ENCODE results near the gene PEX19. TPM values are rescaled to one million over a fixed set of nuclear protein-coding genes. Genes with fewer than 3 reads are reported as not detected.

PEX19 gene
- total and polyA plus RNA-seq, 2 experiments from 2014 or later, result 82.5 to 172 TPM

- H3K27me3 ChIP-seq, result no peaks in the 10 kb centered on the region
- H3K9me3 ChIP-seq (ENCODE audit: low read depth), result no peaks in the 10 kb centered on the region
- H3K4me1 ChIP-seq (ENCODE audit: low read depth), result no peaks in the 10 kb centered on the region
- no peak for TF ChIP-seq CTCF (IDR thresholded peaks at IDR 0.05; ENCODE audit: low read depth, low read length)
- no peak overlapping the region for H3K4me3 ChIP-seq
- DNase-seq (ENCODE audit: low read depth in 1 of 2, low spot score in 1 of 2), result no peak
- peaks cover 37% of the 10 kb centered on the region for H3K36me3 ChIP-seq
- H3K27ac ChIP-seq, result no peak overlapping the region
These were observed 7.6 kb downstream of the PEX19 start for GRCh38 chr1:160277330-160277729.

- Histone ChIP-seq H3K27me3 (no peaks in the 10 kb centered on the region), H3K27ac (no peak overlapping the region), H3K9me3 (ENCODE audit: low read depth) (no peaks in the 10 kb centered on the region), H3K4me1 (ENCODE audit: low read depth) (no peaks in the 10 kb centered on the region), H3K36me3 (no peaks in the 10 kb centered on the region), H3K4me3 (no peak overlapping the region)
- DNase-seq (ENCODE audit: low read depth in 1 of 2, low spot score in 1 of 2), result no peak
- no peak for TF ChIP-seq CTCF (IDR thresholded peaks at IDR 0.05; ENCODE audit: low read depth, low read length)
These were observed 13.9 kb downstream of the PEX19 start for GRCh38 chr1:160271025-160271424.

- H3K4me1 ChIP-seq (ENCODE audit: low read depth), result no peaks in the 10 kb centered on the region
- DNase-seq (ENCODE audit: low read depth in 1 of 2, low spot score in 1 of 2), result no peak
- H3K27me3 ChIP-seq, result no peaks in the 10 kb centered on the region
- H3K4me3 ChIP-seq, result no peak overlapping the region
- no peak for TF ChIP-seq CTCF (IDR thresholded peaks at IDR 0.05; ENCODE audit: low read depth, low read length)
- H3K27ac ChIP-seq, result no peak overlapping the region
- no peaks in the 10 kb centered on the region for H3K36me3 ChIP-seq
- H3K9me3 ChIP-seq (ENCODE audit: low read depth), result no peaks in the 10 kb centered on the region
These were observed 17.5 kb downstream of the PEX19 start for GRCh38 chr1:160267284-160267991.

GRCh38 chr1:160264795-160265307, 20.1 kb downstream of the PEX19 start:
- Histone ChIP-seq H3K27ac (no peak overlapping the region), H3K27me3 (no peaks in the 10 kb centered on the region), H3K4me1 (ENCODE audit: low read depth) (peaks cover 14% of the 10 kb centered on the region), H3K4me3 (no peak overlapping the region), H3K36me3 (no peaks in the 10 kb centered on the region), H3K9me3 (ENCODE audit: low read depth) (no peaks in the 10 kb centered on the region)
- TF ChIP-seq CTCF (IDR thresholded peaks at IDR 0.05; ENCODE audit: low read depth, low read length), result no peak
- no peak for DNase-seq (ENCODE audit: low read depth in 1 of 2, low spot score in 1 of 2)

- peaks cover 20% of the 10 kb centered on the region for H3K4me1 ChIP-seq (ENCODE audit: low read depth)
- H3K9me3 ChIP-seq (ENCODE audit: low read depth), result no peaks in the 10 kb centered on the region
- H3K4me3 ChIP-seq, result peak within 1 kb of the TSS; percentile 81
- no peaks in the 10 kb centered on the region for H3K27me3 ChIP-seq
- peak; percentile 98 to 100 for DNase-seq (ENCODE audit: low read depth in 1 of 2, low spot score in 1 of 2)
- TF ChIP-seq CTCF (IDR thresholded peaks at IDR 0.05; ENCODE audit: low read depth, low read length), result no peak
- peak within 1 kb of the TSS; percentile 98 for H3K27ac ChIP-seq
- H3K36me3 ChIP-seq, result no peaks in the 10 kb centered on the region
These were observed 22.8 kb downstream of the PEX19 start, which contains the start of gene DCAF8 for GRCh38 chr1:160261893-160262794. Gene DCAF8 (minus strand): TSS chr1:160262549. CDS start chr1:160244008, 18,541 bp downstream.
